T47D (cell line): ENCODE results near the gene SRGAP3.

ENCODE experiments used
- DNase-seq, 2 experiments: peaks; one replicate each; pipeline versions ENCODE4 v3.0.0 to v3.0.0-alpha.2; 2011 to 2012; ENCODE audit warnings: low read depth in 1 of 2, low spot score in 1 of 2
- JUND ChIP-seq: IDR thresholded peaks from 2 replicates; pipeline ENCODE4 v1.6.1; 2012; ENCODE audit warnings: low read depth
- in situ Hi-C: cut with HindIII; loops from 2 replicates; pipeline ENCODE4 v1.10.0; 2016; ENCODE audit warnings: low sequenced_read_pairs, low pct_unique_long_range_greater_than_20kb

SRGAP3 gene

GRCh38 chr3:8990266-8991215 lies 258.9 kb downstream of the SRGAP3 start:
- in situ Hi-C loops = no loop called here
- DNase-seq = no peak
- no peak for TF ChIP-seq JUND

GRCh38 chr3:8988791-8989558 lies 260.5 kb downstream of the SRGAP3 start:
- DNase-seq = no peak
- in situ Hi-C loops = no loop called here
- no peak for TF ChIP-seq JUND

- TF ChIP-seq JUND = no peak
- no peak for DNase-seq
- in situ Hi-C loops = no loop called here
Observed at GRCh38 chr3:8988384-8988655, 261.1 kb downstream of the SRGAP3 start.

GRCh38 chr3:8987645-8988383 lies 261.6 kb downstream of the SRGAP3 start:
- no peak for TF ChIP-seq JUND
- peak; percentile 73 to 87 for DNase-seq
- in situ Hi-C loops = no loop called here

- no peak for DNase-seq
- no peak for TF ChIP-seq JUND
- in situ Hi-C loops = no loop called here
Observed at GRCh38 chr3:8987226-8987625, 262.2 kb downstream of the SRGAP3 start.

- TF ChIP-seq JUND = no peak
- in situ Hi-C loops = no loop called here
- DNase-seq = no peak
Observed at GRCh38 chr3:8986741-8987140, 262.7 kb downstream of the SRGAP3 start.

GRCh38 chr3:8985876-8986275 lies 263.6 kb downstream of the SRGAP3 start:
- in situ Hi-C loops = no loop called here
- DNase-seq = no peak
- no peak for TF ChIP-seq JUND

- no peak for DNase-seq
- in situ Hi-C loops = no loop called here
- TF ChIP-seq JUND = no peak
Observed at GRCh38 chr3:8985411-8985831, 264.0 kb downstream of the SRGAP3 start.

GRCh38 chr3:8984526-8984925 lies 264.9 kb downstream of the SRGAP3 start:
- in situ Hi-C loops = no loop called here
- no peak for TF ChIP-seq JUND
- DNase-seq = no peak

- DNase-seq = no peak
- TF ChIP-seq JUND = no peak
- in situ Hi-C loops = no loop called here
Observed at GRCh38 chr3:8984081-8984480, 265.4 kb downstream of the SRGAP3 start.

GRCh38 chr3:8983591-8983990 lies 265.9 kb downstream of the SRGAP3 start:
- in situ Hi-C loops = no loop called here
- DNase-seq = no peak
- TF ChIP-seq JUND = no peak

- DNase-seq = no peak
- in situ Hi-C loops = no loop called here
- no peak for TF ChIP-seq JUND
Observed at GRCh38 chr3:8983026-8983425, 266.4 kb downstream of the SRGAP3 start.

- TF ChIP-seq JUND = no peak
- DNase-seq = no peak
- in situ Hi-C loops = no loop called here
Observed at GRCh38 chr3:8982509-8982908, 266.9 kb downstream of the SRGAP3 start.
